HepG2 (cell line): ENCODE results near the gene SPHK1. TPM values are rescaled to one million over a fixed set of nuclear protein-coding genes. Genes with fewer than 3 reads are reported as not detected.

Experiments used
- ATAC-seq: fragments of 200-7000 bp; cut with Tn5 transposase; 3 replicates; pipeline ENCODE4 v1.9.1; 2020; ENCODE audit warnings: mild to moderate bottlenecking, moderate library complexity
- BruUV-seq: library from RNA; stranded (reverse); fragments of 400-500 nt; replicated peaks from 2 replicates; lab custom pipeline; 2021; lab: Mats Ljungman, UMichigan
- CTCF ChIA-PET: fragments of 300-600 bp; formaldehyde crosslinking; extraction: SDS; loops from one replicate; lab custom pipeline; 2021; ENCODE audit warnings: low total read pairs, inconsistent platforms, low intra/inter-chr PET ratio; lab: Yijun Ruan, JAX
- POLR2A ChIA-PET: fragments of 350-600 bp; sonication (Branson Sonifier 250); formaldehyde crosslinking; loops from one replicate; lab custom pipeline; 2020; ENCODE audit warnings: antibody characterized with exemption, inconsistent platforms; lab: Yijun Ruan, JAX
- DNase-seq: peaks from one replicate; pipeline ENCODE4 v3.0.0-alpha.2; 2015; ENCODE audit warnings: low spot score
- FAIRE-seq: peaks from 3 replicates; lab custom pipeline; 2011; peaks lifted over from hg19 to GRCh38; lab: Jason Lieb, UNC
- H2AFZ ChIP-seq: one replicate; pipeline ENCODE4 v1.6.1; 2011; ENCODE audit warnings: low read length, inconsistent platforms
- H3K27ac ChIP-seq: fragments of 300-600 bp; 3 replicates; pipeline ENCODE4 v1.8.0; 2011; ENCODE audit warnings: mixed run types, mild to moderate bottlenecking, mixed read lengths, low read length, inconsistent platforms; ENCODE audit not compliant: insufficient read depth; ENCODE audit errors: extremely low read length
- H3K27me3 ChIP-seq, 2 experiments: fragments of 200-600 bp in 1 of 2; 2 replicates in 1 of 2; 3 replicates in 1 of 2; pipeline versions ENCODE4 v1.6.0 to v1.8.0; 2011; ENCODE audit warnings: low read length in 2 of 2, mild to moderate bottlenecking in 2 of 2, moderate library complexity in 2 of 2, inconsistent platforms in 1 of 2; ENCODE audit not compliant: insufficient read depth in 2 of 2, control insufficient read depth in 1 of 2
- H3K36me3 ChIP-seq, 2 experiments: fragments of 200-600 bp in 1 of 2; replicated peaks in 1 of 2; 2 replicates in 1 of 2; 3 replicates in 1 of 2; pipeline versions ENCODE4 v1.5.1 to v1.8.0; 2011; ENCODE audit warnings: low read length in 2 of 2, inconsistent platforms in 1 of 2; ENCODE audit not compliant: insufficient read depth in 2 of 2, control insufficient read depth in 1 of 2
- H3K4me1 ChIP-seq: 2 replicates; pipeline ENCODE4 v1.5.1; 2012; ENCODE audit warnings: low read length, inconsistent platforms; ENCODE audit not compliant: insufficient read depth
- H3K4me2 ChIP-seq: 2 replicates; pipeline ENCODE4 v1.6.0; 2011; ENCODE audit warnings: low read depth, low read length, inconsistent platforms
- H3K4me3 ChIP-seq, 3 experiments: fragments of 200-600 bp in 1 of 3; sonication (generic), shearing (Covaris generic) in 1 of 3; replicated peaks in 1 of 3; 2 replicates each; pipeline ENCODE4 v1.5.1; 2011 to 2016; ENCODE audit warnings: low read length in 3 of 3, inconsistent platforms in 2 of 3, low read depth in 2 of 3, mild to moderate bottlenecking in 2 of 3, control low read depth in 1 of 3, mixed read lengths in 1 of 3; ENCODE audit not compliant: insufficient read depth in 1 of 3
- H3K79me2 ChIP-seq: one replicate; pipeline ENCODE4 v1.6.1; 2011; ENCODE audit warnings: low read length, inconsistent platforms; ENCODE audit not compliant: insufficient read depth
- H3K9ac ChIP-seq: 2 replicates; pipeline ENCODE4 v1.6.0; 2011; ENCODE audit warnings: mild to moderate bottlenecking, low read depth, low read length, inconsistent platforms; ENCODE audit not compliant: insufficient read depth
- H3K9me3 ChIP-seq: 2 replicates; pipeline ENCODE4 v1.5.1; 2012; ENCODE audit warnings: mild to moderate bottlenecking, low read length
- H4K20me1 ChIP-seq: 2 replicates; pipeline ENCODE4 v1.6.0; 2011; ENCODE audit warnings: inconsistent platforms, mild to moderate bottlenecking, low read length, moderate library complexity; ENCODE audit not compliant: insufficient read depth
- CHD2 ChIP-seq: IDR thresholded peaks from 2 replicates; pipeline ENCODE4 v1.6.1; 2011; ENCODE audit warnings: low read depth, low read length, improper control_type of control experiment
- HMG20A ChIP-seq: IDR thresholded peaks from 2 replicates; pipeline ENCODE4 v1.6.1; 2016; ENCODE audit warnings: borderline replicate concordance
- RFXAP ChIP-seq: sonication (generic); formaldehyde crosslinking; IDR thresholded peaks from 2 replicates; pipeline ENCODE4 v1.4.0; 2020; ENCODE audit warnings: missing genetic modification reagents, borderline replicate concordance
- ZBTB21 ChIP-seq: sonication (generic); formaldehyde crosslinking; IDR thresholded peaks from 2 replicates; pipeline ENCODE4 v1.4.0; 2020; ENCODE audit warnings: missing genetic modification reagents
- ZBTB7B ChIP-seq: sonication (generic); formaldehyde crosslinking; IDR thresholded peaks from 2 replicates; pipeline ENCODE4 v1.4.0; 2020; ENCODE audit warnings: missing genetic modification reagents
- ZNF160 ChIP-seq: sonication (generic); formaldehyde crosslinking; IDR thresholded peaks from 2 replicates; pipeline ENCODE4 v1.8.0; 2022; ENCODE audit warnings: mild to moderate bottlenecking, inconsistent platforms, missing genetic modification reagents
- ZNF18 ChIP-seq: sonication (generic); formaldehyde crosslinking; IDR thresholded peaks from 2 replicates; pipeline ENCODE4 v1.8.0; 2022; ENCODE audit warnings: mild to moderate bottlenecking, missing genetic modification reagents; ENCODE audit not compliant: insufficient replicate concordance
- ZNF451 ChIP-seq: sonication (generic); formaldehyde crosslinking; IDR thresholded peaks from 2 replicates; pipeline ENCODE4 v1.5.0; 2020; ENCODE audit warnings: mild to moderate bottlenecking, missing genetic modification reagents
- ZNF605 ChIP-seq: sonication (generic); formaldehyde crosslinking; IDR thresholded peaks from 2 replicates; pipeline ENCODE4 v1.8.0; 2022; ENCODE audit warnings: mild to moderate bottlenecking, missing genetic modification reagents
- ZNF687 ChIP-seq: sonication (generic); formaldehyde crosslinking; IDR thresholded peaks from 2 replicates; pipeline ENCODE4 v1.5.1; 2020; ENCODE audit warnings: mild to moderate bottlenecking, missing genetic modification reagents, moderate library complexity
- ZNF770 ChIP-seq: sonication (generic); formaldehyde crosslinking; IDR thresholded peaks from 2 replicates; pipeline ENCODE4 v1.5.0; 2020; ENCODE audit warnings: mild to moderate bottlenecking, missing genetic modification reagents
- WGBS: methylation state at CpG from one replicate; pipeline ENCODE4 v1.1.6; 2017; ENCODE audit warnings: low lambda C conversion rate; 5-methylcytosine and 5-hydroxymethylcytosine counted together
- in situ Hi-C: cut with HindIII; loops from 2 replicates; pipeline ENCODE4 v1.10.0; 2017; ENCODE audit warnings: low pct_unique_long_range_greater_than_20kb; ENCODE audit not compliant: extremely low pct_ligation_motif_present
- intact Hi-C: fragments of 100-400 bp; cut with micrococcal nuclease; formaldehyde crosslinking; loops from one replicate; pipeline ENCODE4 v1.10.0; 2022; ENCODE audit not compliant: unreplicated experiment
- polyA plus RNA-seq, 8 experiments: library from polyadenylated mRNA; depleted of rRNA in 3 of 8; stranded (reverse) in 7 of 8; unstranded in 1 of 8; fragments of >200 nt; fragmentation: Illumina TruSeq in 4 of 8; extraction: Trizol in 4 of 8; gene quantifications; 2 replicates each; pipeline versions ENCODE4 v1.2.1 to v1.2.3, GENCODE V29; 2011 to 2016; ENCODE audit warnings: low read depth in 4 of 8, missing spikeins in 1 of 8, mixed read lengths in 1 of 8; ENCODE audit not compliant: insufficient read depth in 1 of 8
- total RNA-seq, 5 experiments: library from RNA; depleted of rRNA; stranded (reverse); fragments of >200 nt; fragmentation: Illumina TruSeq; extraction: Trizol; gene quantifications; 2 replicates each; pipeline ENCODE4 v1.2.3, GENCODE V29; 2016; ENCODE audit warnings: low read depth in 1 of 5

The SPHK1 gene
- total and polyA plus RNA-seq, 2 of the 13 experiments (the other 11 are each of a cell fraction or from before 2014, with no cell fraction given), result 129 to 160 TPM

GRCh38 chr17:76428511-76428910 is 44.1 kb downstream of the SPHK1 start:
- BruUV-seq, result no TSS peak
- peaks cover 3 to 5% of the 10 kb centered on the region in 2 experiments; a peak in 3 of 5 replicates for H3K36me3 ChIP-seq
- no peak overlapping the region for H3K27ac ChIP-seq
- DNase-seq, result no peak
- no peak overlapping the region for H3K4me2 ChIP-seq
- no peak for ATAC-seq
- in situ Hi-C loops (no loop called here), intact Hi-C loops (no loop called here)
- POLR2A ChIA-PET, result interaction anchor here (1.2 kb wide), 1 partner anchor 74 kb away, joined by 3 read pairs; no protein-coding TSS in a partner anchor
- H3K9me3 ChIP-seq, result no peaks in the 10 kb centered on the region
- no peak overlapping the region for H2AFZ ChIP-seq
- 98% methylated on average over 1 of the region's 1 CpG for WGBS
- CTCF ChIA-PET, result no interaction called here
- no peaks in the 10 kb centered on the region for H3K27me3 ChIP-seq
- no peak overlapping the region for H3K9ac ChIP-seq
- H3K4me1 ChIP-seq, result peaks cover 12% of the 10 kb centered on the region; the same call in 1 of the 2 replicates
- peaks cover 25% of the 10 kb centered on the region for H4K20me1 ChIP-seq
- H3K79me2 ChIP-seq, result peaks cover 74% of the 10 kb centered on the region
- H3K4me3 ChIP-seq, result no peak overlapping the region
- TF ChIP-seq ZNF18 (CRISPR knock-in tag) (no peak), ZNF451 (CRISPR knock-in tag) (no peak), ZNF160 (CRISPR knock-in tag) (no peak)
- FAIRE-seq, result no peak

GRCh38 chr17:76431509-76431908 is 47.1 kb downstream of the SPHK1 start:
- ATAC-seq (no peak), FAIRE-seq (no peak), DNase-seq (no peak)
- ChIA-PET CTCF (no interaction called here), POLR2A (no interaction called here)
- no TSS peak for BruUV-seq
- H3K79me2 ChIP-seq, result peaks cover 85% of the 10 kb centered on the region
- H3K9ac ChIP-seq, result no peak overlapping the region
- H3K4me3 ChIP-seq, result no peak overlapping the region
- H3K4me1 ChIP-seq, result peaks cover 13% of the 10 kb centered on the region
- H3K27ac ChIP-seq, result no peak overlapping the region
- peaks cover 4 to 16% of the 10 kb centered on the region in 2 experiments; a peak in 3 of 5 replicates for H3K36me3 ChIP-seq
- intact Hi-C loops, result no loop called here
- 96% methylated on average over 2 of the region's 2 CpGs for WGBS
- no peak overlapping the region for H2AFZ ChIP-seq
- no peaks in the 10 kb centered on the region for H3K27me3 ChIP-seq
- H3K9me3 ChIP-seq, result no peaks in the 10 kb centered on the region
- H4K20me1 ChIP-seq, result peaks cover 33% of the 10 kb centered on the region
- no peak for TF ChIP-seq ZBTB21 (CRISPR knock-in tag)
- TF ChIP-seq HMG20A (CRISPR knock-in tag), result no peak
- TF ChIP-seq ZNF605 (CRISPR knock-in tag), result no peak
- no peak for TF ChIP-seq CHD2
- no peak for TF ChIP-seq ZNF687
- no peak for TF ChIP-seq ZBTB7B
- no peak for TF ChIP-seq ZNF770 (CRISPR knock-in tag)
- TF ChIP-seq RFXAP, result no peak
- in situ Hi-C loops, result no loop called here
- no peak overlapping the region for H3K4me2 ChIP-seq
